GM10266 (cell line): Measurements from ENCODE around the gene ASH1L.
"Not testable (repeated sequence)": the region's sequence is repeated elsewhere in the genome, so short reads cannot be mapped to it uniquely, and the experiment has no call there.

Source experiments
- DNase-seq: peaks from one replicate; pipeline ENCODE4 v3.0.0; 2012; ENCODE audit errors: extremely low spot score
- CTCF ChIP-seq: IDR thresholded peaks from 2 replicates; pipeline ENCODE4 v1.5.1; 2012; ENCODE audit warnings: mild to moderate bottlenecking, low read depth; ENCODE audit not compliant: control insufficient read depth, insufficient read depth; ENCODE audit errors: missing control alignments

The ASH1L gene

GRCh38 chr1:155457266-155457665 lies 105.3 kb downstream of the ASH1L start:
- no peak for TF ChIP-seq CTCF
- no peak for DNase-seq

- DNase-seq: no peak
- TF ChIP-seq CTCF: no peak
Measured at GRCh38 chr1:155455588-155456195, 106.9 kb downstream of the ASH1L start.

- DNase-seq: no peak
- TF ChIP-seq CTCF: no peak
Measured at GRCh38 chr1:155454096-155454495, 108.5 kb downstream of the ASH1L start.

GRCh38 chr1:155453141-155453540 lies 109.5 kb downstream of the ASH1L start:
- no peak for TF ChIP-seq CTCF
- no peak for DNase-seq

- DNase-seq: no peak
- no peak for TF ChIP-seq CTCF
Measured at GRCh38 chr1:155451199-155451598, 111.4 kb downstream of the ASH1L start.

- not testable (repeated sequence) for DNase-seq
Measured at GRCh38 chr1:155442431-155442830, 120.2 kb downstream of the ASH1L start.

- no peak for TF ChIP-seq CTCF
- no peak for DNase-seq
Measured at GRCh38 chr1:155437405-155437804, 125.2 kb downstream of the ASH1L start.

- DNase-seq: not testable (repeated sequence)
Measured at GRCh38 chr1:155433831-155434389, 128.7 kb downstream of the ASH1L start.

- not testable (repeated sequence) for DNase-seq
Measured at GRCh38 chr1:155433128-155433830, 129.3 kb downstream of the ASH1L start.
